ENCODE results near the gene UMODL1.

DNA sequence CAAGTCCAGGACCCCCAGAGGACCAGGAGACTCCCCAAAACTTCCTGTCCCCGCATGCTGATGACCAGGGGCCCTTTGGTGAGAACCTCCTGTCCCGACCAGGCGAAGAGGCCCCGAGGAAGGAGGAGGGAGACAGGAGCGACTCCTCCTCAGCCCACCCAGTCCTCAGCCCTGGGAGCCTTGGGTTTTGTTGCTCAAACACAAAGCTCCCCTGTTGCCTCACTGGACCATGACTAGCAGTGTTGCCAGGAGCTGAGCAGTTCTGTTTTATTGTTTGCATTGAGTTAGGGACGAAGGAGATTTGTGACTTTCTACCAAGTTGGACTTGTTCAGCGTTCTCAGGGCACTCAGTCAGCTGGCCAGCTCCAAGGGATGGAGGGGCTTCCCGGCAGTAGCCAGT, 10.0 kb downstream of the UMODL1 start:
- TF ChIP-seq, protein P1, sequence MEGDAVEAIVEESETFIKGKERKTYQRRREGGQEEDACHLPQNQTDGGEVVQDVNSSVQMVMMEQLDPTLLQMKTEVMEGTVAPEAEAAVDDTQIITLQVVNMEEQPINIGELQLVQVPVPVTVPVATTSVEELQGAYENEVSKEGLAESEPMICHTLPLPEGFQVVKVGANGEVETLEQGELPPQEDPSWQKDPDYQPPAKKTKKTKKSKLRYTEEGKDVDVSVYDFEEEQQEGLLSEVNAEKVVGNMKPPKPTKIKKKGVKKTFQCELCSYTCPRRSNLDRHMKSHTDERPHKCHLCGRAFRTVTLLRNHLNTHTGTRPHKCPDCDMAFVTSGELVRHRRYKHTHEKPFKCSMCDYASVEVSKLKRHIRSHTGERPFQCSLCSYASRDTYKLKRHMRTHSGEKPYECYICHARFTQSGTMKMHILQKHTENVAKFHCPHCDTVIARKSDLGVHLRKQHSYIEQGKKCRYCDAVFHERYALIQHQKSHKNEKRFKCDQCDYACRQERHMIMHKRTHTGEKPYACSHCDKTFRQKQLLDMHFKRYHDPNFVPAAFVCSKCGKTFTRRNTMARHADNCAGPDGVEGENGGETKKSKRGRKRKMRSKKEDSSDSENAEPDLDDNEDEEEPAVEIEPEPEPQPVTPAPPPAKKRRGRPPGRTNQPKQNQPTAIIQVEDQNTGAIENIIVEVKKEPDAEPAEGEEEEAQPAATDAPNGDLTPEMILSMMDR (conservative IDR thresholded peaks at IDR 0.05): no peak
- TF ChIP-seq ZFX (IDR thresholded peaks at IDR 0.05): no peak
